Fibroblast of lung (primary cell): ENCODE results near the gene NXPE3.

Experiments
- EZH2 ChIP-seq: IDR thresholded peaks from 2 replicates; pipeline ENCODE4 v1.5.1; 2012; ENCODE audit warnings: low read length, control low read depth, mild to moderate bottlenecking; ENCODE audit errors: missing control alignments
- TF ChIP-seq, protein P1 (sequence below), 2 donors: IDR thresholded peaks in 1 of 2; conservative IDR thresholded peaks in 1 of 2; 1 replicate in 1 of 2; 2 replicates in 1 of 2; pipeline ENCODE4 v1.5.1; 2011 to 2012; ENCODE audit warnings: low read length in 2 of 2, control low read depth in 1 of 2, inconsistent platforms in 1 of 2, low read depth in 1 of 2, mild to moderate bottlenecking in 1 of 2

DNA sequence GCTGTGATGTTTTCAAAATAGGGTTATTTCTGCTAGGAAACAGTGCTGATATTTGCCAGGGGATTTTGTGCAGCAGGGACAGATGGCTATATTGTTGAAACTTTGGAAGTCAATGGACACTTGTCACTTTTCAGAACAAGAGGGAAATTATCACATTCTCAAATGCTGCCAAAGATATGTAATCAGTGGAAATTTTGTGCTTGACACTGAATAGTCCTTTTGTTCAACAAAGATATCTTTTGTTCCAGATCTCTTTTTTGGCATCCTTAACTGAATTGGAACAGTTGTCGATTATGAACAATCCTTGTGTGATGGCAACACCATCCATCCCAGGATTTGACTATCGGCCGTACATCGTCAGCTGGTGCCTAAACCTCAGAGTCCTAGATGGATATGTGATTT lies 46.8 kb upstream of the NXPE3 start:
- TF ChIP-seq, protein P1, sequence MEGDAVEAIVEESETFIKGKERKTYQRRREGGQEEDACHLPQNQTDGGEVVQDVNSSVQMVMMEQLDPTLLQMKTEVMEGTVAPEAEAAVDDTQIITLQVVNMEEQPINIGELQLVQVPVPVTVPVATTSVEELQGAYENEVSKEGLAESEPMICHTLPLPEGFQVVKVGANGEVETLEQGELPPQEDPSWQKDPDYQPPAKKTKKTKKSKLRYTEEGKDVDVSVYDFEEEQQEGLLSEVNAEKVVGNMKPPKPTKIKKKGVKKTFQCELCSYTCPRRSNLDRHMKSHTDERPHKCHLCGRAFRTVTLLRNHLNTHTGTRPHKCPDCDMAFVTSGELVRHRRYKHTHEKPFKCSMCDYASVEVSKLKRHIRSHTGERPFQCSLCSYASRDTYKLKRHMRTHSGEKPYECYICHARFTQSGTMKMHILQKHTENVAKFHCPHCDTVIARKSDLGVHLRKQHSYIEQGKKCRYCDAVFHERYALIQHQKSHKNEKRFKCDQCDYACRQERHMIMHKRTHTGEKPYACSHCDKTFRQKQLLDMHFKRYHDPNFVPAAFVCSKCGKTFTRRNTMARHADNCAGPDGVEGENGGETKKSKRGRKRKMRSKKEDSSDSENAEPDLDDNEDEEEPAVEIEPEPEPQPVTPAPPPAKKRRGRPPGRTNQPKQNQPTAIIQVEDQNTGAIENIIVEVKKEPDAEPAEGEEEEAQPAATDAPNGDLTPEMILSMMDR (conservative IDR thresholded peaks at IDR 0.05 in 1 of 2, IDR thresholded peaks at IDR 0.05 in 1 of 2; ENCODE audit: low read depth in 1 of 2, low read length in 2 of 2): no peak
- TF ChIP-seq EZH2: no peak
